Measurements from ENCODE around the gene KAZN.

KAZN gene

DNA sequence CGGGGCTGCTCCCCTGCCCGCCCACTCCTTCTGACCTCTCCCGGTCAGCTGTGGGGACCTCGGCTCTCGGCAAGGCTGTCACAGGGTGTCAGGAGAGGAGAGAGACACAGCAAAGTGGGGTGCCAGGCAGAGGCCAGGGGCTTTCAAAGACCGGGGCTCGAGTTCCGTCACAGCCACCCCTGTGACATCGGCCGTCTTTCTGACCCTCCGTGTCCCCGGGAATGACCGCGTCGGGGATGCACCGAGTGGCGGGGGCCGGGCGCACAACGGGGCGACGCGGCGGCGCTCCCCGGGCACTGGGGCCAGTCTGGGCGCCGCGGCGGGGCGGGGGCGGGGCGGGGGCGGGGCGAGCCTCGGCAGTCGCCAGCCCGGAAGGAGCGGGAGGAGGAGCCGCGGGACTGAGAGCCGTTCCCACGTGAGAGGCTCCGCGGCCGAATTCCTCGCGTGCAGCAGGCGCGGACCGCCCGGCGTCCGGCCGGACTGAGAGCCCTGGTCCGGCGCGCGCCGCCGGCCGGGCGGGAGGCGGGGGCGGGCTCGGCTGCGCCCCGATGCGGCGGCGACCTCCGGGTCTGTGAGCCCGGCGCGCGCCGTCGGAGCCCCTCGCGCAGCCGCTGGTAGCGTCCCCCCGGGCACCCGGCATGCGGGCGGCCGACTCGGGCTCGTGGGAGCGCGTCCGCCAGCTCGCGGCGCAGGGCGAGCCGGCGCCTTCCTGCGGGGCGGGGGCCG is 325.4 kb downstream of the KAZN start:
- peak; percentile 79 for DNase-seq

DNA sequence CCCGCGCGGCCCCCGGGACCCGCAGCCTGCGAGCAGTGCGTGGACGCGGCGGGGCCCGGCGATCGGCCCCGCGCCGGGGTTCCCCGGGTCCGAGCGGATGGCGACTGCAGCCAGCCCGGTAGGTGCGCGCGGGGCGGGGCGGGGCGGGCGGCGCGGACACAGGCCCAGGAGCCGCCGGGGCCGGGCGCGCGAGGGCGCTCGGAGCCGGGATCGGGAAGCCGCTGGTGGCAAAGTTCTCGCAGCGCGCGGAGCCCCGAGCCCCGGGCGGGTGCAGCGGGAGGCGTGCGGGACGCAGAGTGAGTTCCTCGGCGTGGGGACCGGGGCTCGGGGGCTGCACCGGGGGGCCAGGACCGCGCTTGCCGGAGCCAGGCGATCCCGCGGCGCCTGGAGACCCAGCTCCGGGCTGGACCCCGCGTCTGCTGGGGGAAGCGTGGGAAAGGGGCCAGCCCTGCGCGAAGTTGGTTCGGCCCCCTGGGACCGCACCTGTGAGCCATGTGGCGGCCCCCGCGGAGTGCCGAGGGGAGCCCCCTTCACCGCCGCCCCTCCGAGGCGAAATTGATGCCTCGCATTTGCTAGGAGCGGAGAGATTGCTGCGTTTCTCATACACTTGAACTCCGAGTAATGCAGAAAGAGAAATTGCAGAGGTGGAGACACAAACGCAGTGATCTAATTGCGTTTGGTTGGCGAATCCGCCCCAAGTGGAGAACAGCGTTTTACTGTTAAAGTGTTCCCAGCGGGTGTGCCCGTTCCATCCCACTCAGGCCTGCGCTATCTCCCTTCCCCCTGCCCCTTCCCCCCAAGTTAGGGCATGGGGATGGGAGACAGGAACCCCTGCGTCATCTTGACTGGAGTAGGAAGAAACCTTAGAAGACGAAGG is 326.2 kb downstream of the KAZN start:
- peak; percentile 66 for DNase-seq

GRCh38 chr1:14925336-14926136 is 327.1 kb downstream of the KAZN start:
- DNase-seq = no peak

GRCh38 chr1:14926229-14926628 is 327.7 kb downstream of the KAZN start:
- DNase-seq = no peak

DNA sequence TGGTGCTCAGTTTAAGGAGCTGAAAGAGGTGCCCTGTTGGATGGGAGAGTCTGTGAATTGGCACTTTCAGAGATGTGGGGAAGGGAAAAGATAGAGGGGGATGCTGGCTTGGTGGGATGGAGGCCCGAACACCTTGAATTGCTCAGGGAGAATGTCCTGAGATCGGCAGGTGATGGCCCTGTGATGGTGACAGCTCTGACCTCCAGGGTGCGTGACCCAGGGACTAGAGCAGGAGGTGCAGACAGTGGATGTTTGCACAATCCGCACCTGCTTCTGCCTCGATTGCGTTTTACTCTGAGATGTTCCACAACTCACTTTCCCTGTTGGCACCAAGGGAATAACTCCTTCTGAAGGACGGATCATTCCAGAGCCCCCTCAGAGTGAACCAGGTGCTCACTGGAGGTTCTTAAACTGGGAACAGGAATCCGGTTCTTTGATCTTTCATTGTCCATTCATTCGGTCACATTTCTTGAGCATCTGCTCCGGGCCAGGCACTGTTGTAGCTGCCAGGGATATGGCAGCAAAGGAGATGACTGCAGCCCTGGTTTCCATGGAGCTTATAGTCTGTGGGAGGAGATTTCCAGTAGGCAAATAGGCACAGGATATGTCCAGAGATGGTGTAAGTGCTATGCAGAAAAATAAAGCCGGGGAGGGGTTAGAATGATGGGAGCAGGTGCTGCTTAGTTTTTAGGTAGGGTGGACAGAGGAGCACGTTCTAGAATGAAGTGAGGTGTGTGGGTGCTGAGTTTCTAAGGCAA is 328.5 kb downstream of the KAZN start:
- DNase-seq = no peak

GRCh38 chr1:14928412-14928811 is 329.9 kb downstream of the KAZN start:
- no peak for DNase-seq

GRCh38 chr1:14928886-14929546 is 330.5 kb downstream of the KAZN start:
- no peak for DNase-seq

- no peak for DNase-seq
Measured at GRCh38 chr1:14929547-14930246, 331.2 kb downstream of the KAZN start.

- no peak for DNase-seq
Measured at GRCh38 chr1:14930247-14930965, 331.9 kb downstream of the KAZN start.

DNA sequence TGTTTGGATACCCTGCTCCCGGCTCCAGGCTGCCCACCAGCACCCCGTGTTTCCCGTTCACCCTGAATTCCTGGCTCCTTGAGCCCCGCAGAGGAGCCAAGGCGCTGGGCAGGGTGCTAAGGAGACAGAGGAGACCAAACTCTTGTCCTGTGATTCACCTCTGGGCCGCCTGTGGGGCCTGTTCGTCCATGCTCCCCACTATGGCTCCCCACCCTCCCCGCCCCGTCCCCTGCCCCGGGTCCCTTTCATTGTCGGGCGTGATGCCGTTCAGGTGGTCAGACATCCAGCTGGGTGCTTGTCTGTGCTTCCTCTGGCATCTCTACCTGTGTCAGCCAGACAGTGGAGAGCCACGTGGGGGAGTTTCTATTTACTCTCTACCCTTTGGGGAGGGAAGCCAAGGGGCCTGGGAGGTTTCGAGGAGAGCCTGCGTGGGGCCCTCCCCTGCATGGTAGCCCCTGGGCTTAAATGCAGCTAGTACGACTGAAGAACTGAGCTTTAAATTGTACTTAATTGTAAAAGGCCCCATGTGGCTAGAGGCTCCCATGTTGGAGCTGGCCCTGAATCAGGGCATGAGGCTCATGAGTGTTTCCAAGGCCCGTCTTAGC is 333.7 kb downstream of the KAZN start:
- DNase-seq = no peak

DNA sequence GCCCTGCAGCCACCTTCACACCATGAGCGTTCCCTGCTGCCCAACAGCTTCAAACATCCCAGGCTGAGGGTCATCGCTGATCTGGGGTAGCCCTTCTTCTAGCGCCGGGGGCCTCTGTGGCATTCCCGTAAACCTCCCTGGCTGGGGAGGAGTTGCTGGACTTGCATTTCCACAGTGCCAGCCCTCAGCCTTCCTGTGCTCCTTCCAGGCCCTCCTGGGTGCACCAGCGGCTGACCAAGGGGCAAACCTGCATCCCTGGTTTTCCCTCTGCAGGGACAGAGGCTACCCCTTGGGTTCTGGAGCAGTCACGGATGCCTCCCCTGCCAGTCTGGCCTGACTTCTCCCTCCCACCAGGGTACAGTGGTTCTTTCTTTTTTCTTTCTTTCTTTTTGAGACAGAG is 336.4 kb downstream of the KAZN start:
- no peak for DNase-seq

- no peak for DNase-seq
Measured at GRCh38 chr1:14936815-14937214, 338.3 kb downstream of the KAZN start.

DNA sequence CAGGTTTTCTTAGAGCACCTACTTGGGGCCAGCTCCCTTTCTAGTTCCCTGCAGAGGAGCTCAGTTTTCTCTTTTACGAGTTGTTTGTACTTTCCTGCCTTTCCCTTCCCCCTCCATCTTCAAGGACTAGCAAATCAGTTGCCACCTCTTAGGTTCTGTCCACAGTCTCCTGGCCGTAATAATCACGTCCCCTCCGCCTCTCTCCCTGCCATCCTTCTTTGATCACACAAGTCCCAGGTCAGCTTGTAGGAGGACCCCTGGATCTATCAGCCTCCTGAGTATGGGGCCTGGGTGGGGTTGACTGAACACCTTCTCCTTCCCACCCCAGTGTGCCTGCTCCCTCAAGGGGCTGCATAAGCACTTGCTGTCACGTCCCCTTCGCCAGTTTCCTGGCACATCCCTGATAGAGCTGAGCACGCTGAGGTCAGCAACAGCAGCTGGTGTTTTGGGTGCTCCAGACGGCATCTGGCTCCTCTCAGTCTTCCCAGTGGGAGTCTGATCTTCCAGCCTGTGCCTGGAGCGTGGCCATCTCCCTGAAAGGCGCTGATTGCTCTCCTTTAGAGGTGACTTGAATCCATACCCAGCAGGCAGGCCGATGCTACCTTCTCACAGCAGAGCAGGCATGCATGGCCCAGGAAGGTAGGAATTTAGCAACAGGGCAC is 338.9 kb downstream of the KAZN start:
- no peak for DNase-seq

DNA sequence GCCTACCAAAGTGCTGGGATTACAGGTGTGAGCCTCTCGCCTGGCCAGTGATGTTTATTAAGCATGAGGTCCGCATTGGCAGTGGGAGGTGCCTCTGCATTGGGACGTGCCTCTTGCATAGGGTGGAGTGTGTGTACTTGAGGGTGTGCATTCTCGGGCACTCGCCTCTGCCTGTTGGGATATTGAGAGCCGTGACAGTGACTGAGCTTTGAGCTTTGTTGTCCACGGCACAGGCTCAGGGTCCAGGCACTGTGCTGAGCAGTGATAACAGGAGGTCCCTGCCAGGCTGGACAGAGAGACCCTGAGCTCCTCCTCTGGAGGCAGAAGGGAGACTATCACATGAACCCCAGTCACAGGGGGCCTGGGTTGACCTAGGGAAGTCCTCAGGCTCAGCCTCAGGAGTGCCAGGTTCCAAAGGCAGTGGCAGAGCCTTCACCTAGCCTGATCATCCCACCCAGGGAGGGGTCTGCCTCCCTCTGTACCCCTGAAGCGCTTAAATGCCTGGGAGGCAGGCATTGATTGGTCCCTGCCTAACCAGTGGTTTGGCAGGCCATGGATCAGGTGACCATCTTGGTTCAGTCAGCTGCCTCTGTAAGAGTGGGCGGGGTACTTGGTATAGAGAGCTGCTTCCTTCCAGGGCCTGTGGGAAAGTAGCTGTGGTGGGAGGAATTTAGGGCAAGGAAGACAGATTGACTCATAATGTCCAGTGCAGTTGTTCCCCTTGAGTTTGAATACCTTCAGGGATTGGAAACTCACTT is 341.2 kb downstream of the KAZN start:
- DNase-seq = no peak

DNA sequence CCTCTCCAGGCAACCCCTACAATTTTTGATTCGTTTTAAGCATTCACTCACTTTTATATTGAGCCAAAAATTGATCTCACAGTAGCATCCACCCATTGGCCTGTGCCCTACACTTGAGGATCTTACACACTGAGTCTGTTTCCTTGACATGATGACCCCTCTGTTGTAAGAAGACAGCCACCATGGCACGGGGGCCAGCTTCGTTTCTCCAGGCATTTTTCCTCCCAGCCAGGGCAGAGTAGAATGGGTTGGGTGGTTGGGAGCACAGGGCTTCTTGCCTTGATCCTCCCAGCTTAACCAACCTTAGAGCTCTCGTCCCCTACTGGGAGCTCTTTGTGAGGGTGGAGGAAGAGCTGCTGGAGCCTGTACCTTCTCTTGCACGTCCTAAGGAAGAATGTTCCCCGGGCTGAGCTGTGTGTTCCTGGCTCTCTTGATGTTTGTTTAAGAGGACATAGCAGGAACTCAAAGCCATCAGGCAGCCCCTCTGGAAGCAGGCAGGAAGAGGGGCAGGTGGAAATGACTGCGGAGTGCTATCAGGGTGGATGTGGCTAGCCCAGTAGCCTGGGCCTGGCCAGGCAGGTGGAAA is 341.9 kb downstream of the KAZN start:
- no peak for DNase-seq

GRCh38 chr1:14941864-14942263 is 343.4 kb downstream of the KAZN start:
- no peak for DNase-seq

DNA sequence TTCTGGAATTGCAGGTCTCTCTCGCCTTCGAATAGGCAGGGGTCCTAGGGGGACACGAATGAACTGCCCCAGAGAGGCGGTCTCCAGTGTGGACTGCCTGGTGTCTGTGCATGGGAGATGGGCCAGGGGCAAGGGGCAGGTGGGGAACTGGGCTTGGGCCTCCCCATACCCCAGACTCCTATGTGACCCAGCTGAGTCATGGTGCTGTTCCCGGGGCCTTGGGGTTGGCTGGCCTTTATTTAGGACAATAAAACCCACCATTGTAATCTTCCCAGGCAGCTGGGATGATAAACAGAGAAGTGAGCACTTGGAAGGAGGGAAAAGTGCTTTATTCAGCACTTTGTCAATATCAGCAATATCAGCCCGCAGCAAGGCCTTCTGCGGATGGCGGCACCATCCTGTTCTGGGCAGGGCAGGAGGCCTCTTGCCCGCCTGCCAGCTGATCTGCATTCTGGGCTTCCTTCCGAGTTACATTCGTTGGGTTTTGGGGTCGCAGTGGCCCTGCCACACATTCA is 346.0 kb downstream of the KAZN start:
- DNase-seq = no peak

Data from femur (tissue), 1 donor.